Astrocyte of the spinal cord (primary cell): Measurements from ENCODE around the gene KANSL1L.

Experiments
- DNase-seq: peaks from one replicate; pipeline ENCODE4 v3.0.0; 2011; ENCODE audit warnings: low read depth, low spot score
- H3K4me3 ChIP-seq: 2 replicates; pipeline ENCODE4 v1.5.1; 2011; ENCODE audit warnings: low read depth, mild to moderate bottlenecking, low read length, moderate library complexity
- in situ Hi-C: cut with HindIII; loops from 2 replicates; pipeline ENCODE4 v1.10.0; 2017; ENCODE audit warnings: low sequenced_read_pairs
- TF ChIP-seq, protein P1 (sequence below): IDR thresholded peaks from 2 replicates; pipeline ENCODE4 v1.5.1; 2012; ENCODE audit warnings: low read depth, mild to moderate bottlenecking, low read length, inconsistent platforms

Gene KANSL1L

DNA sequence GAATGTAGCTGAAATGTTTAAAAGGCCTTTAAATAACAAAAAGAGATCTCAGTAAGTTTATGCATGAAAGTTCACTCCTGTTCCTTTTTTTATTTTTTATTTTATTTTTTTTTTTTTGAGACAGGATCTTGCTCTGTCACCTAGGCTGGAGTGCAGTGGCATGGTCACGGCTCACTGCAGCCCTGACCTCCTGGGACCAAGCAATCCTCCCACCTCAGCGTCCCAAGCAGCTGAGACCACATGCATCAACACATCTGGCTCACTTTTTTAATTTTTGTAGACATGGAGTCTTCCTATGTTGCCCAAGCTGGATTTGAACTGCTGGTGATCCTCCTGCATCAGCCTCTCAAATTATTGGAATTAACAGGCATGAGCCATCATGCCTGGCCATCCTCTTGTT is 84.3 kb downstream of the KANSL1L start:
- in situ Hi-C loops: no loop called here
- no peak for DNase-seq
- TF ChIP-seq, protein P1, sequence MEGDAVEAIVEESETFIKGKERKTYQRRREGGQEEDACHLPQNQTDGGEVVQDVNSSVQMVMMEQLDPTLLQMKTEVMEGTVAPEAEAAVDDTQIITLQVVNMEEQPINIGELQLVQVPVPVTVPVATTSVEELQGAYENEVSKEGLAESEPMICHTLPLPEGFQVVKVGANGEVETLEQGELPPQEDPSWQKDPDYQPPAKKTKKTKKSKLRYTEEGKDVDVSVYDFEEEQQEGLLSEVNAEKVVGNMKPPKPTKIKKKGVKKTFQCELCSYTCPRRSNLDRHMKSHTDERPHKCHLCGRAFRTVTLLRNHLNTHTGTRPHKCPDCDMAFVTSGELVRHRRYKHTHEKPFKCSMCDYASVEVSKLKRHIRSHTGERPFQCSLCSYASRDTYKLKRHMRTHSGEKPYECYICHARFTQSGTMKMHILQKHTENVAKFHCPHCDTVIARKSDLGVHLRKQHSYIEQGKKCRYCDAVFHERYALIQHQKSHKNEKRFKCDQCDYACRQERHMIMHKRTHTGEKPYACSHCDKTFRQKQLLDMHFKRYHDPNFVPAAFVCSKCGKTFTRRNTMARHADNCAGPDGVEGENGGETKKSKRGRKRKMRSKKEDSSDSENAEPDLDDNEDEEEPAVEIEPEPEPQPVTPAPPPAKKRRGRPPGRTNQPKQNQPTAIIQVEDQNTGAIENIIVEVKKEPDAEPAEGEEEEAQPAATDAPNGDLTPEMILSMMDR: no peak
- H3K4me3 ChIP-seq: no peak overlapping the region

DNA sequence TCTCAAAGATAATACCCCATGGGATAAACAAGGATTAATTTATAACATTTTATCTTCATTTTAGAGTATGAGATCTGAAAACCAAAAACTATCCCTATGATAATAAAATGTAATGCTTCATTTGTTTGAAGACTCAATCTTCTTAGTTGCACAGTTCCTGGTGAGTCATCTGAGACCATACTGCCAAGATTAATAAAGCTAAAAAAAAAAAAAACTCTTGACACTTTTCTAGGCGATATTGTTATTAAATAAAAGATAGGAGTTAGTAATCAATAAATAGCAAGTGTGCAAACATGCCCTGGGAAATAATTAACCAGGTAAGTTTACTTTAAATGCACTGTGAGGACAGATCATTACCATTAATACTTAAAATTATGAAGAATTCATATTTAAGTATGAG is 84.9 kb downstream of the KANSL1L start:
- in situ Hi-C loops: no loop called here
- H3K4me3 ChIP-seq: no peak overlapping the region
- TF ChIP-seq, protein P1: no peak
- peak; percentile 49 for DNase-seq

DNA sequence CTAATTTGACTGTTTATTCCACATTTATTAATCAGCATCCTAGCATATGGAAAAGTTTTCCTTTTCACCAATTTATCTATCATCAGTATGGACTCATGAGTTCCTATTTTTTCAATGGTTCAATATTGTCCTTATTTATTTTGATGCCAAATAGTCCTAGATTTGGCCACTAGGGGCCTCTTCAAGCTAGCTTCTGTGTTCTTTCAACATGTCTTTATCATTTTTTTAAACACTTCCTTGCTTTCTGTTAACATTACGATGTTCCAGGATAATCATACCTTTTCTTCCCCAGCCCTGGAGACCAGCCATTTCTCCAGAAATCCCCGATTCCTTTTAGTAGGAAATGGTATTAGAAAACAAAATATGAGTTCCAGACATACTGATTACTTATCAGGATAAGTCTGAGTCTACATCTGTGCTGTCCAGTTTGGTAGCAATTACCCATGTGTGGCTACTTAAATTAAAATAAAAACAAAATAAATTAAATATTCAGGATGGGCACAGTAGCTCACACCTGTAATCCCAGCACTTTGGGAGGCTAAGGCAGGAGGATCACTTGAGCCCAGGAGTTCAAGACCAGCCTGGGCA is 98.2 kb downstream of the KANSL1L start:
- no peak overlapping the region for H3K4me3 ChIP-seq
- peak; percentile 74 for DNase-seq
- TF ChIP-seq, protein P1: peak; percentile 71
- in situ Hi-C loops: no loop called here

DNA sequence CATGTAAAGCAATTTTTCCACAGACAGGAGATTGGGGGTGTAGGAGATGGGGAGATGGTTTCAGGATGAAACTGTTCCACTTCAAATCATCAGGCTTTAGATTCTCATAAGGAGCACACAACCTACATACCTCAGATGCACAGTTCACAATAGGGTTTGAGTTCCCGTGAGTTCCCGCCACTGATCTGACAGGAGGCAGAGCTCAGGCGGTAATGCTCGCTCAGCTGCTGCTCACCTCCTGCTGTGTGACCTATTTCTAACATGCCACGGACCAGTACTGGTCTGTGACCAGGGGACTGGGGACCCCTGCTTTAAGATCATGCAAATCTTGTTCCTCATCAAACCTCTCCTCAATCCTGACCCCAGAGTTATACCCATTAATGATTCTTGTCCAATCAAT is 98.7 kb downstream of the KANSL1L start:
- in situ Hi-C loops: no loop called here
- H3K4me3 ChIP-seq: no peak overlapping the region
- DNase-seq: no peak
- TF ChIP-seq, protein P1: no peak

DNA sequence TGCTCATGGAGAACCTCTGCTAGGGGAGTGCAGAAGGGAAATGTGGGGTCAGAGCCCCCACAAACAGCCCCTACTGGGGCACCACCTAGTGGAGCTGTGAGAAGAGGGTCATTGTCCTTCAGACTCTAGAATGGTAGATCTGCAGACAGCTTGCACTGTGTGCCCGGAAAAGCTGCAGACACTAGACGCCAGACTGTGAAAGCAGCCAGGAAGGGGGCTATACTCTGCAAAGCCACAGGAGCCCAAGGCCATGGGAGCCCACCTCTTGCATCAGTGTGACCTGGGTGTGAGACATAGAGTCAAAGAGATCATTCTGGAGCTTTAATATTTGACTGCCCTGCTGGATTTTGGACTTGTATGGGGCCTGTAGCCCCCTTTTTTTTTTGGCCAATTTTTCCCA is 107.9 kb downstream of the KANSL1L start:
- TF ChIP-seq, protein P1: no peak
- in situ Hi-C loops: no loop called here
- H3K4me3 ChIP-seq: no peak overlapping the region
- no peak for DNase-seq

DNA sequence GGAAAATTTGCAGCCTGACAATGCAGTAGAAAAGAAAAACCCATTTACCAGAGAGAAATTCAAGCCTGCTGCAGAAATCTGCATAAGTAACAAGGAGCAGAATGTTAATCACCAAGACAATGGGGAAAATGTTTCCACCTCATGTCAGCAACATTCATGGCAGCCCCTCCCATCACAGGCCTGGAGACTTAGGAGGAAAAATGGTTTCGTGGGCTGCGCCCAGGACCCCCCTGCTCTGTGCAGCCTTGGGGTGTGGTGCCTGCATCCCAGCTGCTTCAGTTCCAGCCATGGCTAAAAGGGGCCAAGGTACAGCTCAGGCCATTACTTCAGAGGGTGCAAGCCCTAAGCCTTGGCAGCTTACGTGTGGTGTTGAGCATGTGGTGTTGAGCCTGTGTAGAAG is 115.4 kb downstream of the KANSL1L start:
- TF ChIP-seq, protein P1: no peak
- no peak for DNase-seq
- in situ Hi-C loops: no loop called here
- no peak overlapping the region for H3K4me3 ChIP-seq

DNA sequence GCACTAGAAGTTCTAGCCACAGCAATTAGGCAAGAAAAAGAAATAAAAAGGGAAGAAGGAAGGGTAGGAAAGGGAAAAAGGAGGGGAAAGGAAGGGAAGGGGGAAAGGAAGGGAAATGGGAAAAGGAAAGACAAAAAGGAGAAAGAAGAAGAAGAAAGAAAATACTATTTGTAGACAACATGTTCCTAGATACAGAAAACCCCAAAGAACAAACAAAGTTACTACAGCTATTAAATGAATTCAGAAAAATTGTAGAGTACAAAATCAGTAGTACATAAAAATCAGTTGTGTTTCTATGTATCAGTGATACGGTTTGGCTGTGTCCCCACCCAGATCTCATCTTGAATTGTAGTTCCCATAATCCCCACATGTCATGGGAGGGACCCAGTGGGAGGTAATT is 116.5 kb downstream of the KANSL1L start:
- TF ChIP-seq, protein P1: no peak
- H3K4me3 ChIP-seq: no peak overlapping the region
- in situ Hi-C loops: no loop called here
- no peak for DNase-seq
